GM18868 (cell line): ENCODE results near the gene PRKAA1.
"Not testable (repeated sequence)": the region's sequence is repeated elsewhere in the genome, so short reads cannot be mapped to it uniquely, and the experiment has no call there.

Source experiments
- ATAC-seq: cut with Tn5 transposase; IDR thresholded peaks from one replicate; pipeline ENCODE4 v1.9.1; 2021; ENCODE audit warnings: mild to moderate bottlenecking, moderate library complexity; ENCODE audit not compliant: unreplicated experiment

Gene PRKAA1

DNA sequence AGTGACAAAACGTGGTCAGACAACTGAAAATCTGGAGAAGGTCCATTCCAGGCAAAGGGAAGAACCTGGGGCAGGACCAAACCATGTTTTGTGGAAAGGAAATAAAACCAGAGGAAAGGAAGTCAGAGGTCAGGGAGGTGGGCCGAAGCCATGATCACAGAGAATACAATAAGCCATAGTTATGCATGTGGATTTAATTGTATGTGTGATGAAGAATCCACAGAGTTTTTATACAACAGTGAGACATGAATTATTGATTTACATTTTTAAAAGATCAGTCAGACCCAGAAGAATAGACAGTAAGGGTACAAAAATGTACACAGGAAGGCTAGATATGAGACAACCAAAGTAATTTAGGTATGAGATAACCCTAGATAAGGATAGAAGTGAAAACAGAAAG lies 63.2 kb downstream of the PRKAA1 start:
- ATAC-seq = no peak

DNA sequence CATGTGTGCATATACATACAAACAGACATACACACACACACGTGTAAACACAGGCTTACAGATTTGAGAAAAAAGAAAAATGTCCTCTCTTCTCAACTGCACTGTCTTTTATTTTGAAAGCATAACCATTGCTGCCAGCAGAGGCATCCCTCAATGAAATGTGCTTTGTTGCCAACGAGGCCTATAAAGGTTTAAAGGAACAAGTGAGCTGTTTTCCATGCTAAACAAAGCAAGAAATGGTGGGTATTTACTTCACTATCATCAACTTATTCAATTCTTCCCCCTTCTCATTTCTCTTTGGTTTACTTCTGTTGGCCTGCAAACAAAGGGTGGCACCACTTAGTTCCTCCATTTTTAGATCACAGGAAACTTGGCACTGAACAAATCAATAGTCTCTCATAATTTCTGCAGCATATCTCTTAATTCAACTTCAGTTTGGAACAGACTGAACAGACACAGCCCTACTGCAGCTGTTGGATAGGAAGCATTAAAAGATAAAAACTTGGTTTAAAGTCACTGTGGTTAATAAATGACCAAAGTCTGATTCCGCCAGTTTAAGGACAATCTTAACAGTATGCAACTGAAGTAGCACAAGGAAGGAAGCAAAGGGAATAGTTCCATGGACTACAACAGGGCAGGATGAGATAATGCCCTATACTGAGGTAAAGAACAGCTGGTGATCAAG lies 64.2 kb downstream of the PRKAA1 start:
- ATAC-seq = no peak

DNA sequence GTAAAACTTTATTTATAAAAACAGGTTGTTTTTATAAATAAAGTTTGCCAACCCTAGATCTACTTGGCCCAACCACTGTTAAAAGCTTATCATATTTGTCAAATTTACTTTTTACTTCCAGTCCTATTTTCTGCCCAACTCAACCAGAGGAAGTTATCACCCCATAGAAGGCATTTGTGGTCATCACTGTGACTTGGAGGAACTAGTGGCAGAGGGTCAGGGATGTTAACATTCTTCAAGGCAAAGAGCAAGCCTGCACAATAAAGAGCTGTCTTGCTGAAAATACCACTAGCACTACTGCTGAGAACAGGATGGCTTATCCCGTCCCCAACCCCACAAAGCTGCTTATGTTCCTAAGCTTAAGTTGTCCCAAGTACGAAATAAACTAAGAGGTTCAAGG lies 64.7 kb downstream of the PRKAA1 start:
- no peak for ATAC-seq

DNA sequence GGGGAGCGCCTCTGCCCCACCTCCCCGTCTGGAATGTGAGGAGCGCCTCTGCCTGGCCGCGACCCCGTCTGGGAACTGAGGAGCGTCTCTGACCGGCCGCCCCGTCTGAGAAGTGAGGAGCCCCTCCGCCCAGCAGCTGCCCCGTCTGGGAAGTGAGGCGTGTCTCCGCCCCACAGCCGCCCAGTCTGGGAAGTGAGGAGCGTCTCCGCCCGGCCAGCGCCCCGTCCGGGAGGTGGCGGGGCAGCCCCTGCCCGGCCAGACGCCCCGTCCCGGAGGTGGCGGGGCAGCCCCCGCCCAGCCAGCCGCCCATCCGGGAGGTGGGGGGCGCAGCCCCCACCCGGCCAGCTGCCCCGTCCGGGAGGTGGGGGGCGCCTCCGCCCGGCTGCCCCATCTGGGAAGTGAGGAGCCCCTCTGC lies 75.7 kb downstream of the PRKAA1 start:
- not testable (repeated sequence) for ATAC-seq

DNA sequence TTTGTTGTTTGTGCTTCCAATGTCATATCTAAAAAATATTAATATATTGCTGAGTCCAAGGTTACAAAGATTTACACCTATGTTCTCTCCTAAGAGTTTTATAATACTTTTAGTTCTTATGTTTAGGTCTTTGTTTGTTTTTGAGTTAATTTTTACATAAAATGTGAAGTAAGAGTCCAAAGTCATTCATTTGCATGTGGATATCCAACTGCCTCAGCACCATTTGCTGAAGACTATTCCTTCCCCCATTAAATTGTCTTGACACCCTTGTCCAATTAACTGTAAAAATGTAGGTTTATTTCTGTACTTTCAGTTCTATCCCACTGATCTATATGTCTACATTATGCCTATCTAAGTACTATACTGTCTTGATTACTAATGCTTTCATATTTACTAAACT lies 78.1 kb downstream of the PRKAA1 start:
- ATAC-seq = no peak

DNA sequence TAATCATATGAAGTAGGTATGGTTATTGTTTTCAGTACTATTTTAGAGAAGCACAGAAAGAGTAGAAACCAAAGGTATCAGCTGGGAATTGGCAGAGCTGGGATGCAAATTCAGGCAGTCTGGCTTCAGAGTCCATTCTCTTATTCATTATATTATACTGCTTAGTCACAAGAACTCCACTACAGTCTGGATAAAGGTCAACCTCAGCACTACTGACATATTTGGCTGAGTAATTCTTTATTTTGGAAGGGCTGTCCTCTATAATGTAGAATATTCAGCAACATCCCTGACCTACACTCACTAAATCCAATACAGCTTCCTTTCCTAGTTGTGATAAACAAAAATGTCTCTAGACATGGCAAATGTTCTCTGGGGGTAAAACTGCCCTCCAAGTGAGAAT lies 80.9 kb downstream of the PRKAA1 start:
- ATAC-seq = no peak

DNA sequence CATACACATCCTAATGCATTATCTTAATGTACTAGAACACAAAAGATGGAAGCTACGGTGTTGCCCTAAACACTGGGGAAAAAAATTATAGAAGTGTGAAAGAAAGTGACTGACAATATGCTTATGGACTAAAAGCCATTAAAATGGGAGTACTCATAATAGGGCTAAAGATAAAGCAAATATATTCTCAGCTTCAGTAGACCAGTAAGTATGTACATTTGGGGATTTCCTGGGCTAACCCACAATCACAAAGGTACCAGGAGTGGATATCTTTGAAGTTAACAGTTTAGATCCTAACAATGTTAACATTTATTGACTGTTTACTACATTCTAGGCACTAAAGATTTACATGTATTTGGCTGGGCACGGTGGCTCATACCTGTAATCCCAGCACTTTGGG lies 81.6 kb downstream of the PRKAA1 start:
- ATAC-seq = peak; percentile 73

DNA sequence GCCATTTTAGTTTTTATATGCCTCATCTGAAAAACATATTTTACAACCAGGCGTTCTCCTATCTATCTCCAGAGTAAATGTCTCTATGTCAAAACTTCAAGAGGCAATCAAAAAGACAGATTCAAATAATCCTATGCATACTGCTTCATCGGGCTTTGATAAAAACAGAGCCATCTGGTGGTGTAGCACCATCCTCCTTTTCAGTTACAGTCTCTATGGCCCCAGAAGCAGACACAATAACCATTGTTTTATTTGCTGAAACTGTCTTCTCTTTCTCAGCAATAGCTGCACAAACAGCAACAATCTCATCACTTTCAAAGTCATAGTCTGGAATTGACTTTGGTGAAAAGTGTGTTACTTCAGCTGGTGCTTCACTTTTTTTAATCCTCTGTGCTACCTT lies 82.2 kb downstream of the PRKAA1 start:
- no peak for ATAC-seq

DNA sequence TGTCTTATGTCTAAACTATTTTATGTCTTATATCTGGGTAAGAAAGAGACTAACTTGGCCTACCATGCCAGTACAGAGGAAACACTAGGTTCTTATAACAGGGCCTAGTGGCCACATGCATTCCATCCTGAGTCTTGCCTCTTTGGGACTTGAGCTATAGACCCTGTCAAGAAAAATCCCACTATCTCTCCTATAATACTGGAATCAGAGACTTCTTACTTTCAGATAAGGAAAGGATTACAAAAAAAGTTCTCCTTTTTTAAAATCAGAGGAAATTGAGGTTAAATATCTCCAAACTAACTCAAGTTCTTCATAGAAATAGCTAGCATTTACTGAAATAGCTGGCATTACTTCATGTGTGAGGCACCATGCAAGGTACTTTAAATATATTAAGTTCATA lies 84.2 kb downstream of the PRKAA1 start:
- no peak for ATAC-seq

DNA sequence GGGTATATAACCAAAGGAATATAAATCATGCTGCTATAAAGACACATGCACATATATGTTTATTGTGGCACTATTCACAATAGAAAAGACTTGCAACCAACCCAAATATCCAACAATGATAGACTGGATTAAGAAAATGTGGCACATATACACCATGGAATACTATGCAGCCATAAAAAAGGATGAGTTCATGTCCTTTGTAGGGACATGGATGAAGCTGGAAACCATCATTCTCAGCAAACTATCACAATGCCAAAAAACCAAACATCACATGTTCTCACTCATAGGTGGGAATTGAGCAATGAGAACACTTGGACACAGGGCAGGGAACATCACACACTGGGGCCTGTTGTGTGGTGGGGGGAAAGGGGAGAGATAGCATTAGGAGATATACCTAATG lies 87.6 kb downstream of the PRKAA1 start:
- ATAC-seq = not testable (repeated sequence)
